HEK293T (cell line): Measurements from ENCODE around the gene EGLN1.

Experiments used
- FOXA1 ChIP-seq: fragments of 450-650 bp; IDR thresholded peaks from 2 replicates; pipeline ENCODE4 v1.6.1; 2016; ENCODE audit warnings: mild to moderate bottlenecking
- FOXK2 ChIP-seq: fragments of 450-650 bp; IDR thresholded peaks from 2 replicates; pipeline ENCODE4 v1.6.1; 2016; ENCODE audit warnings: mild to moderate bottlenecking
- NFRKB ChIP-seq: fragments of 450-650 bp; IDR thresholded peaks from 2 replicates; pipeline ENCODE4 v1.6.1; 2016; ENCODE audit warnings: mild to moderate bottlenecking, moderate library complexity

GRCh38 chr1:231382426-231382825 lies 39.7 kb downstream of the EGLN1 start:
- no peak for TF ChIP-seq NFRKB
- TF ChIP-seq FOXK2, result no peak
- TF ChIP-seq FOXA1, result no peak
